HG02588 (cell line): ENCODE results near the gene ZNF8.
"Not testable (repeated sequence)": the region's sequence is repeated elsewhere in the genome, so short reads cannot be mapped to it uniquely, and the experiment has no call there.

Experiments
- ATAC-seq: cut with Tn5 transposase; IDR thresholded peaks from one replicate; pipeline ENCODE4 v1.9.1; 2021; ENCODE audit warnings: mild to moderate bottlenecking, moderate library complexity; ENCODE audit not compliant: unreplicated experiment

The ZNF8 gene

DNA sequence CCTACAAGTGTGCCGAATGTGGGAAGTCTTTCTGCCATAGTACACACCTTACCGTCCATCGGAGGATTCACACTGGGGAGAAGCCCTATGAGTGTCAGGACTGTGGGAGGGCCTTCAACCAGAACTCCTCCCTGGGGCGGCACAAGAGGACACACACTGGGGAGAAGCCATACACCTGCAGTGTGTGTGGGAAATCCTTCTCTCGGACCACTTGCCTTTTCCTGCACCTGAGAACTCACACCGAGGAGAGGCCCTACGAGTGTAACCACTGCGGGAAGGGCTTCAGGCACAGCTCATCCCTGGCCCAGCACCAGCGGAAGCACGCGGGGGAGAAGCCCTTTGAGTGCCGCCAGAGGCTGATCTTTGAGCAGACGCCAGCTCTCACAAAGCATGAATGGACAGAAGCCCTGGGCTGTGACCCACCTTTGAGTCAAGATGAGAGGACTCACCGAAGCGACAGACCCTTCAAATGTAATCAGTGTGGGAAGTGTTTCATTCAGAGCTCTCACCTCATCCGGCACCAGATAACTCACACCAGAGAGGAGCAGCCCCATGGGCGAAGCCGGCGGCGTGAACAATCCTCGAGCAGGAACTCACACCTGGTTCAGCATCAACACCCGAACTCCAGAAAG, 16.1 kb downstream of the ZNF8 start:
- no peak for ATAC-seq

DNA sequence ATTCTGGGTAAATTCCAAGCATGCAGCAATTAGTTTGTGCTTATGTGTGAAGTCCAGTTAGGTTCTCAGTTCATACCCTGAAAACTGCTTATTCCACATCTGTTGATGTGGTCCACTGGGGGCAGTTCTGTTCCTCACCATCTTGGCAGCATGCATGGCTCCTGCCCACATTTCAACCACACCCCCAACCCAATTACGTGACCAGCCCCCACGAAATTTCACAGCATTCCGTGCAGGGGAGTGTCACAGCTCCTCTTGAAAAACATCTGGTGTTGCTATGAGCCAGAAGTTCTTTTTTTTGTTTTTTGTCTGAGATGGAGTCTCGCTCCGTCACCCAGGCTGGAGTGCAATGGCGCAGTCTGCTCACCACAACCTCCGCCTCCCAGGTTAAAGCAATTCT, 17.3 kb downstream of the ZNF8 start:
- no peak for ATAC-seq

DNA sequence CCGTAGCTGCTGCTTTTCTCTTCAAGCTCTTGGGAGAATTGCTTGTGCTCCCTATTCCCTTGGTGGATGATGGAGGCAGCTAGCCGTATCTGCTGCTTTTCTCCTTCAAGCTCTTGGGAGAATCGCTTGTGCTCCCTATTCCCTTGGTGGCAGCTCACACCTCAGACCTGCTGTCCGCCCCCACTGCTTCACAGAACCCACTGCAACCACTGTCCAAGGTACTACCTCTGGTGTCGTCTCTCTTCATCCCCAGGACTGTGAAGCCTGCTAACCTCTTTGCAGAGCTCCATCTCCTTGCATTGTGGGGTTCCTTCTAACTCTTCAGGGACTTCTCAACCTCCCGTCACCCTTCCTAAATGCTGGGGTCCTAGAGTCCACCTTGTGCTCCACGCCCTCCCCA, 21.9 kb downstream of the ZNF8 start:
- ATAC-seq, result no peak

DNA sequence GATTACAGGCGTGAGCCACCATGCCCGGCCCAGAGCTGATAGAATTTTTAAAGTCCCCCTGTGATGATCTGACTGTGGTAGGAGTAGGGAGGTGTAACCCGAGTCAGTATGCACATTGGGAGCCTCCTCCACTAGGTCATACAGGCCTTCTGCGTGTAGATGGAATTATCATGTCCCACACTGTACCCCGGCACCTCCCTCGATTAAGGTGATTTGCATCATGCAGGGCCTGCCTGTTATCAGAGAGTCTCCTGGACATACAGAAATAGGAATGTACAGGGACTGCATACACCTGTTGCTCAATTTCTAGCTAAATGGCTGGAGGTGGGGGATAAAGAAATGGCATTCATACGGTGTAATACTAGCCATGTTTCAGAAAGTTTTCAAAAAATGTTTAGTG, 25.5 kb downstream of the ZNF8 start:
- ATAC-seq, result no peak

DNA sequence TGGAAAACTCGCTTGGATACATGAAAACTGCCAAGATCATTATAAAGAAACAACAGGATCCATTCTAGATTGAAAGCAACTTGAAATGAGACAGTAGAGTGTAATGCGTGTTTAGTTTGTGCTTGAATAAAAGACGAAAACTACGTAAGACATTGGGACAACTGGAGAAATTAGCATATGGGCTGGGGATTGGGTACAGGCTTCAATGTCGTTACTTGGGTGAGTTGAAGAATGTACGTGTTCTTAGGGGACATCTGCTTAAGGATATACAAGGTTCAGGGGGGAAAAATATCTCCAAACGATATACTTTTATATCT, 26.0 kb downstream of the ZNF8 start:
- no peak for ATAC-seq

DNA sequence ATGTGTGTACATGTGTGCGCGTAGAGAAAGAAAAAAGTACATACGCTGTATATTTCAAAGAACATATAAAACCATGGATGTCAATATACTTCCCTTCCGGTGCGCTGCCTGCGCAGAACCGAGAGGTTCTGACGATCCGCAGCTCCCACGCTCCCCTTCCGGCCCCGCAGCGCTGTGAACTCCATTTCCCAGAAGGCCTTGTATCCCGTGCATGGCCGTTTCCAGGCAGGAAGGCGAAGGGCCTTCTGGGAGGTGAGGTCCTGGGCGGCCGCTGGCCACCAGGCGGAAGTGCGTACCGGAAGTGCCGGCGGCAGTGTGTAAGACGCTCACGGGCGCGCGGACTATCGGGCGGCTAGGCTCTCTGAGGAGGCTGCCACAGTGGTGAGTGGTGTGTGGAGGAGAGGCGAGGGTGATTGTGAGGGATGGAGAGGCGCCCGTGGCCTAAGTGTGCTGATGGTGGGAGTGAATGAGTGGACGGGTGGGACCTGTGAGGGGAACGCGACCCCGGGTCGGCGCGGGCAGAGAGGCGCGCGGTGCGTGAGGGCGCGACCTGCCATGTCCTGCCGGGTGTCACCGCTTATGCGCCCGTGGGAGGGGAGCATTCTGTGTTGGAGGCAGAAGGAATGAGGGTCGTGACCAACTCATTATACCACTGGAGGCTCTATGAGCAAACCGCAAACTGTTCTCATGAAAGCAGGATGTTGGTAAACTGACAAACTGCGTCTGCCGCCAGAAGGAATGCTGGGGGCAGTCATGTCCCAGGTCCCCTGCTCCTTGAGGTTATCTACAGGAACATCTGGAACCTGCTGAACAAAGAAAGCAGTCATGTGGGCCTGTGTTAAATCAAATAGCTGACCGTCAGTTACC, 26.5 kb downstream of the ZNF8 start, which contains the start of gene ERVK3-1:
ERVK3-1 (plus strand) TSS at position 313 of the 867 bp plus-strand sequence. CDS start 6,792 bp downstream, outside the sequence.
- ATAC-seq, result peak; percentile 94

DNA sequence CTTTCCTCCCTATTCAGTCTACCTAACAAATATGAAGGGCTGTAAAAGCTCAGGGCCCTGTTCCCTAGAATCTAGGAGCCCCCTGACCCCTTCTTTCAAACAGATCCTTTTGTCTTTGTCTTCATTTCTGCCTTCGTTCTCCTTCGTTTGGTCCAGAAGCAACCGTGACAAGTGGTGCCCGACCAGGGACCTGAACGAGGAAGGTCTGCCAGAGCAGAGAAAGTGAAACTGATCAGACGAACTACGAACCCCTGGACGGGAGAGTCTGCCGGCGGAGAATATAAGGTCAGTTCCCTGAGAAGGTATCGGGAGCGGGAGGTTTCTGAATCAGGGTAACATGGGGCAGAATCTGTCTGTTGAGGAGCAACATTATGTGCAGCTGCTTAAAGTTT, 27.2 kb downstream of the ZNF8 start:
- no peak for ATAC-seq

DNA sequence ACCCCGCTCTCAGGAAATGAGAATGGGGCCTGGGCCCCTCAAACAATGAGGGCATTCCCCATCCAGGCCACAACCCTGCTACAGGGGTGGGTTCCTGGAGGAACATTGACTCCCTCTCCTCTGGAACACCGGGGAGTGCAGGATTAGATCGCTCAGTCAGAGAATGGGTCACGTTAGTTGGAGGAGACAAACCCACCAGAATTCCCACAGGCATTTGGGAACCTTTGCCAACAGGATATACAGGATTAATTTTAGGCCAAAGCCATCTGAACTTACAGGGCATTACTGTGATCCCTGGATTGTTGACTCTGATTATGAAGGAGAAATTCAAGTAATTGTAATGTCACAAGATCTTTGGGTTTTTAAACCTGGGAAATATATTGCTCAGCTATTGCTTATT, 29.0 kb downstream of the ZNF8 start:
- no peak for ATAC-seq

DNA sequence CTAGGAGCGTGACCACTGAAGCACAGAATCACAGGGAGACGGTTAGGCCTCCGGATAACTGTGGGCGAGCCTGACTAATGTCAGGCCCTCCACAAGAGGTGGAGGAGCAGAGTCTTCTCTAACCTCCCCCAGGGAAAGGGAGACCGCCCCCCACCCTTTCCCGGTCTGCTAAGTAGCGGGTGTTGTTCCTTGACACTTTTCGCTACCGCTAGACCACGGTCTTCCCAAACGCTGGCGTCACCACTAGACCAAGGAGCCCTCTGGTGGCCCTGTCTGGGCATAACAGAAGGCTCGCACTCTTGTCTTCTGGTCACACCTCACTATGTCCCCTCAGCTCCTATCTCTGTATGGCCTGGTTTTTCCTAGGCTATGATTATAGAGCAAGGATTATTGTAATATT, 31.9 kb downstream of the ZNF8 start:
- ATAC-seq, result not testable (repeated sequence)

DNA sequence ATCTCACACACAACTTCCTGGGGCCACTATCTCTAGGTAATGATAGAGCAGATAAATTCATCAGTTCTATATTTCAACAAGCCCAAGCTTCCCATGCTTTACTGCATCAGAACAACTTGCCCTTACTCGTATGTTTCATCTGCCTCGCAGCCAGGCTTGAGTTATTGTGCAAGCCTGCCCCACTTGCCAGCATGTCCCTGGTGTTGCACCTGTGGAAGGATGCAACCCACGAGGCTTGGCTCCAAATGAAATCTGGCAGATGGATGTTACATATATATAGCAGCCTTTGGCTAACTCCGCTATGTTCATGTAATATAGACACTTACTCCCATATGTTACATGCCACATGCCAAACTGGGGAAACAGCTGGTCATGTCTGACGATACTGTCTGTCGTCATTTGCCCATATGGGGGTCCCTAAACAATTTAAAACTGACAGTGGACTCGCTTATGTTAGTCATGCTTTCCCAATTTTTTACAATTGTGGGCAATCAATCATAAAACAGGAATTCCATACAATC, 32.6 kb downstream of the ZNF8 start:
- no peak for ATAC-seq

DNA sequence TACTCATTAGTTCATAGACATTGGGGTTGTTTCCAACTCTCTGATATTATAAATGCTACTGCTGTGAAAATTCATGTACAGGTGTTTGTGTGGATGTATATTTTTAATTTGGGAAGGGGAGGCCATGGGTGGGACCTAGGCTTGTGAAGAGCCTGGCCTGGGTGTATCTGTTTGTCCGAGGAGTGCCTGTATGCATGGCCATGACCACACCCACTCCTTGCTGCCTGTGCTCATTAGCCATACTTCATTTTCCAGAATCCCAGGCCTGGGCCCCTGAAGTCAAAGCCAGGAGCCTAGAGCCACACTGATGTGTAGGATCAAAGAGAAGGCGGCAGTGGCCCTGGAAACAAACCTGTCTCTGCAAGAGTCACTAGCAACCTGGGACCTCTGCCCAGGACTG, 36.8 kb downstream of the ZNF8 start:
- ATAC-seq, result no peak

DNA sequence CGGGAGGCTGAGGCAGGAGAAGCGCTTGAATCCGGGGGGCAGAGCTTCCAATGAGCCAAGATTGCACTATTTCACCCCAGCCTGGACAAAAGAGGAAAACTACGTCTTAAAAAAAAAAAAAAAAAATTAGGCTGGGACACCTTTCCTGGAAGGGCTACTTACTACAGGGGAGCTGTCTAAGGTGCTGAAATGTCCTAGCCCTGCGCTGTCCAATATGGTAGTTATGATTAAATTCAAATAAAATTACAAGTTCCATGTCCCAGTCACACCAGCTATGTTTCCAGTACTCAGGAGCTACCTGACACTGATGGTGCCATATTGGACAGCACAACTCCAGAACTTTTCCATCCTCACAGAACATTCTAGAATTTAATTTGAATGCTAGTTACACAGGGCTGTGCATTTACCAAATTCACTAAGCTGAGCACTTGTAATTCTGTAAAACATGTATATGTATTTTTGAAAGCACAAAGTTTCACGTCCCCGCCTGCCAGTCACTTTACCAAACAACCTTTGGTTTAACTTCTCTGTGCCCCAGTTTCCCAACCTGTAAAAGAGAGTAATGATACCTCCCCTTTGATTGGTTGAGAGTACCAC, 38.8 kb downstream of the ZNF8 start:
- ATAC-seq, result no peak

DNA sequence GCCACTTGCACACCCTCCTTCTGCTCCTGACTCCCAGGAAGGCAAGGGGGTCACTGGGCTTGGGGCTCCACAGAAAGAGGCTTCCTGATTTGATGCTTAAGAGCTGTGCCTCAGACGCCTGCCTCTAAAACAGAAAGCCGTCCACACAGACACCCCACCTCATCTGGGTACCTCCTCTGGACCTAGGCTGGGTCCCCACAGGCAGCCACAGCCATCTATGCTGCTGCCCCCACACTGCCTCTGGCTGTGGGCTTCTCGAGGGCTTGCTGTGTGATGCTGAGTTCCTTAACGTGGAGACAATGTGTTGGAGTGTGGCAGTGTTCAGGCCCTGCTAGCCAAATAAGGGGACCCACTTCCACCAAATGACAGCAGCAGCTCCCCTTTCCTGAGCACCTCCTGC, 39.5 kb downstream of the ZNF8 start:
- no peak for ATAC-seq

DNA sequence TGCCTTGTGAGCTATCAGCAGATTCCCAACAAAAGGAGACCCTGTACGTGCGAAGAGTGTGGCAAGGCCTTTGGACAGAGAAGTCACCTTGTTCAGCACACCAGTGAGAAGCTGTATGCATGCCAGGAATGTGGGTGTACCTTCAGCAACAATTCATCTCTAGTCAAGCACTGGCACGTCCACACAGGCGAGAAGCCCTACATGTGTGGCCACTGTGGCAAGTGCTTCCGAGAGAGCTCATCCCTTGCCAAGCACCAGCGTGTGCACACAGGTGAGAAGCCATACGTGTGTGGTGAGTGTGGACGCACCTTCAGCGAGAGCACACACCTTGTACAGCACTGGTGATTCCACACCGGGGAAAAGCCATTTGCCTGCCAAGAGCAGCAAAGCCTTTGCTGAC, 40.5 kb downstream of the ZNF8 start:
- ATAC-seq, result no peak

DNA sequence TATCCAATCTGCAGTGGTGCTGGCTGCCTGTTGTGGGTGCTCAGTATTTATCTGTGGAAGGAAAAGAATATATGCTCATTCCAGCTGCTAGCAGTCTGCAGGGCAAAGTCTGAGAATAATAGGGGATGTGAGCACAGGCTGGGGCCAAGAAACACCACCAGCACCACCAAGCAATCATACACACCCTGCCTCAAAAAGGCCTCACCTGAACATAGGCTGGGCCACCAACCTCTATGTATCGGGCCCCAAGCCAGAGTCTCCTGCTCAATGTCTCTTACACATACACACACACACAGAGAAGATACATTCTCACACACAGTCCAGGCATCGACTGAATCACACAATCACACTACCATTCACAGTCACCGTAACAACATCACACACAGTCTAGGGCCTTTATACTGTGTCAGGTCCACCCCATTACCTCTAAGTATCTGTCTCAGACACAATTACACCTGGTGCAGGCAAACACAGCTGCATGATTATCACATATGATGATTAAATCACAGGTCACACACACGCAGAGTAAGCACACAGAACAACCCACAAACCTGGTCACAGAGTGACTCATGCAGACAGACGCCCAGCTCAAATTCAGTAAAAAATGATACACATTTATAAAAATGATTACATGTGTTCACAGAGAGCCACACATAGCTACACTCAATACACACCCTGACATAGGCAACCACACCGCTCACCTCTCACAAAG, 46.7 kb downstream of the ZNF8 start:
- ATAC-seq, result no peak

DNA sequence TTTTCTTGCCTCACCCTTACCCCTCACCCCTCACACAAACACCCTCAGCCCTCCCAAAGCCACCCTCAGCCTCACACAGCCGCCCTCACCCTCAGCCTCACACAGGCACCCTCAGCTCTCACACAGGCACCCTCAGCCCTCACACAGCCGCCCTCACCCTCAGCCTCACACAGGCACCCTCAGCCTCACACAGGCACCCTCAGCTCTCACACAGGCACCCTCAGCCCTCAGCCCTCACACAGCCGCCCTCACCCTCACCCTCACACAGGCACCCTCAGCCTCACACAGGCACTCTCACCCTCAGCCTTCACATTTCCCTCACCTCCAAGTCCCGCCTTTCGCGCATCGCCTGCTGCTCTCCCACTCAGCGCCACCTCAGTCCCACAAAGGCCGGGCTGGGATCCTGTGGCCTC, 47.8 kb downstream of the ZNF8 start:
- ATAC-seq, result no peak

DNA sequence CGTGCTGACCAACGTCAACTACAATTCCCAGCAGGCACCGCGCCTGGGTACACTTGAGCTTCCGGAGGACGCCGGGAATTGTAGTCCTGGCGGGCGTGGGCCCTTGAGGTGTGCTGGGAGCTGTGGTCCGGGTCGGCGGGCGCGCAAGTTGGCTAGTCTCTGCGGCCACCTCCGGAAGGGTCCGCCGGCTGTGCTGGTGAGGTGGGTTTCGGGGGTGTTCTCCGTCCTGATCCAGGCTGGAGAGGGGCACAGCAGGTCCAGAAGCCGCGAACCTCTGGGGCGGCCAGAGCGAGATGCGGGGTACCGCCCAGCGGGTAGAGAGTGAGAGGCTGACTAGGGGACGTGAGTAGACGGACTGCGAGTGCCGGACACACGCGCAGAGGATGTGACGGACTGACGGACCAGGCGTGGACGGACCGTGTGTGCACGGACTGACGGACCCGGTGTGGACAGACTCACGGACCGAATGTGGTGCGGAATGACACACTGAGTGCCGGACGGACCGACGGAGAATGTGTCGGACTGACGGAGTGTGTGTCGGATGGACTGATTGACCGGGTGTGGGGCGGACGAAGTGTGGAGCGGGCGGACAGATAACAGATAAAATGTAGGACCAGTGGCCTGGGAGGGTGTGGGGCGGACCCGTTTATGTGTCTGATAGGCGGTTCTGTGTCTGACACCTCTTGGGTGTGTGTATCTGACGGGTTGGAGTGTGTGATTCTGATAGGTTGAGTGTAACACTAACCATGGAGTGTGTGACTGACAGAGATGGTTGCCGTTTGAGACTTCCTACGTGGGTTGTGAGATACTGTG, 48.4 kb downstream of the ZNF8 start, which contains the start of gene ZSCAN22:
ZSCAN22 (plus strand) TSS at position 81 of the 813 bp plus-strand sequence. CDS start 7,809 bp downstream, outside the sequence.
- ATAC-seq, result peak; percentile 86

DNA sequence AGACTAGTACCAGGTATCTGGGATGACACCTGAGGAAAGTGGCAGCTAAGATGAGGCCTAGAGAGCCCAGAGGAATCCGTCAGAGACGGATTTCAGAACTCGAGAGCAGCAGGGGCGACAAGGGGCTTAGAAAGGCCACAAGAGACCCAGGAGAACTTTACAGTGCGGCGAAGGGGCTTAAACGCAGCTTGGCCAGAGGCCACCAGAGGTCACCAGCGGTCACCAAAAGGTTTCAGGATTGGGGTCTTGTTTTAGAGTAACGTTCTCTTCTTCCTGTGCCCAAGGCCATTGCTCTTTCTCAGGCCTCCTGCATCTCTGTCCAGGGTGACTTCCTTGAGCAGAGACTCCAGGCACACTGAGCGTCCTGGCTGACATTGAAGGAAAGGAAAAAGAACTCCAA, 50.2 kb downstream of the ZNF8 start:
- no peak for ATAC-seq

DNA sequence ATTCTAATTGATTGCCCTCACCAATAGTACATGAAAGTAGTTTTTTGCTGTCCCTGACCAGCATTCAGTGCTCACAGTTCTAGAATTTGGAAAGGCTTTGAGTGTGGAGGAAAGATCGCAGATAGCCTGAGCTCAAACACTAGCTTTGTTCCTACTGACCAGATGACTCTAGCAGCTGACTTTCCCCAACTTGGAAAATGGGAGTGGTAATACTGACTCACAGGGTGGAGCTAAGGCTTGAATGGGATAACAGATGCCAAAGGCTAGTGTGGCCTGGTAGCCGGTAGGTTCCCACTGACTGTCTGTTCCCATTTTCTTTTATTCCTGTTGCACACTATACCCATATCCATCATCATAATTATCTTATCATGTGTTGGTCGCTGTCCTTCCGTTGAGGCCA, 51.7 kb downstream of the ZNF8 start:
- ATAC-seq, result no peak

DNA sequence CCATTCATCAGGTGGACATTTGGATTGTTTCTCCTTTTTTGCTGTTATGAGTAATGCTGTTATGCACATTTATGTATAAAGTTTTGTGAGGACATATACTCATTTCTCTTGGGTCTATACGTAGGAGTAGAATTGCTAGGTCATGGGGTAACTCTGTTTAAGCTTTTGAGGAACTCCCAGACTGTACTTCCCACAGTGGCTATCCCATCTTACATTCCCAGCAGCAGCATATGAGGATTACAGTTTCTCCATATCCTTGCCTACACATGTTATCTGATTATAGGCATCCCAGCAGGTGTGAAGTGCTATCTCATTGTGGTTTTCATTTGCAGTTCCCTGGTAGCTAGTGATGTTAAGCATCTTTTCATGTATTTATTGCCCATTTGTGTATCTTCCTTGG, 53.9 kb downstream of the ZNF8 start:
- no peak for ATAC-seq
